ENCODE measurements around the gene SEPTIN3. TPM values are rescaled to one million over a fixed set of nuclear protein-coding genes. Genes with fewer than 3 reads are reported as not detected.
A peak's percentile ranks its signal among the peaks of the same experiment; 100 is the strongest.

The SEPTIN3 gene
- total and polyA plus RNA-seq, 9 of the 15 experiments (the other 6 are each of a cell fraction or from before 2014, with no cell fraction given), result 0.06 TPM; not detected in 8

GRCh38 chr22:41946629-41947423 lies 22.4 kb upstream of the SEPTIN3 start, which contains the start of gene CENPM (continued):
- TF ChIP-seq TRIM24 (IDR thresholded peaks at IDR 0.05), result 0 out of 4 replicates have a peak, but pooled peaks of 1 of the 2 experiments have one; percentile 22
- TF ChIP-seq HDAC6 (IDR thresholded peaks at IDR 0.05; ENCODE audit: low read depth, low read length), result no peak
- TF ChIP-seq TRIM28 (IDR thresholded peaks at IDR 0.05), result no peak
- no peak for TF ChIP-seq ZNF561 (CRISPR knock-in tag; conservative IDR thresholded peaks at IDR 0.05)
- TF ChIP-seq CBX1 (IDR thresholded peaks at IDR 0.05; ENCODE audit: low read depth), result peak; percentile 22; the same call in 1 of the 2 replicates
- TF ChIP-seq FUS (optimal IDR thresholded peaks at IDR 0.05; ENCODE audit: low read depth, low read length), result no peak
- TF ChIP-seq RB1 (IDR thresholded peaks at IDR 0.05; ENCODE audit: low read depth), result peak; percentile 73
- TF ChIP-seq SAP30 (IDR thresholded peaks at IDR 0.05; ENCODE audit: borderline replicate concordance, insufficient read depth, low read depth, low read length, poor library complexity, severe bottlenecking), result peak; percentile 90
- no peak for TF ChIP-seq NCOA6 (IDR thresholded peaks at IDR 0.05)
- TF ChIP-seq ATF6 (CRISPR knock-in tag; IDR thresholded peaks at IDR 0.05), result peak; percentile 20; the same call in 1 of the 2 replicates
- TF ChIP-seq SIN3B (IDR thresholded peaks at IDR 0.05; ENCODE audit: low read depth), result peak; percentile 47; the same call in 1 of the 2 replicates
- TF ChIP-seq TOE1 (IDR thresholded peaks at IDR 0.05; ENCODE audit: borderline replicate concordance), result peak; percentile 85
- TF ChIP-seq TOE1 (CRISPR knock-in tag; IDR thresholded peaks at IDR 0.05; ENCODE audit: borderline replicate concordance, low read depth), result no peak
- no peak for TF ChIP-seq HMGXB4 (CRISPR knock-in tag; IDR thresholded peaks at IDR 0.05)
- TF ChIP-seq CCNT2 (IDR thresholded peaks at IDR 0.05; ENCODE audit: borderline replicate concordance, extremely low read depth, insufficient read length, low read depth, low read length), result no peak
- TF ChIP-seq NFIC (IDR thresholded peaks at IDR 0.05), result 0 out of 2 replicates have a peak, but pooled peaks have one; percentile 40
- no peak for TF ChIP-seq NCOR1 (IDR thresholded peaks at IDR 0.05)
- TF ChIP-seq ZNF324 (CRISPR knock-in tag; IDR thresholded peaks at IDR 0.05), result no peak
- peak; percentile 5 for TF ChIP-seq RBBP5 (IDR thresholded peaks at IDR 0.05; ENCODE audit: borderline replicate concordance, insufficient read depth, low read length, poor library complexity, severe bottlenecking)
- peak; percentile 48; the same call in 1 of the 2 replicates for TF ChIP-seq NBN (IDR thresholded peaks at IDR 0.05; ENCODE audit: low read depth)
- no peak for TF ChIP-seq ERF (CRISPR knock-in tag; IDR thresholded peaks at IDR 0.05)
- no peak for TF ChIP-seq PHB (CRISPR knock-in tag; IDR thresholded peaks at IDR 0.05)
- TF ChIP-seq, protein P1, sequence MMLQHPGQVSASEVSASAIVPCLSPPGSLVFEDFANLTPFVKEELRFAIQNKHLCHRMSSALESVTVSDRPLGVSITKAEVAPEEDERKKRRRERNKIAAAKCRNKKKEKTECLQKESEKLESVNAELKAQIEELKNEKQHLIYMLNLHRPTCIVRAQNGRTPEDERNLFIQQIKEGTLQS (IDR thresholded peaks at IDR 0.05), result no peak
- TF ChIP-seq, protein P1 (CRISPR knock-in tag; conservative IDR thresholded peaks at IDR 0.05), result no peak
- TF ChIP-seq HNRNPL (IDR thresholded peaks at IDR 0.05; ENCODE audit: low read depth, low read length), result no peak
